AG04450 (cell line): ENCODE measurements around the gene SLC44A1. TPM values are rescaled to one million over a fixed set of nuclear protein-coding genes. Genes with fewer than 3 reads are reported as not detected.

Source experiments
- CTCF ChIA-PET: fragments of 300-600, 350-600 bp; formaldehyde crosslinking; extraction: SDS; loops from one replicate; lab custom pipeline; 2022; ENCODE audit warnings: antibody characterized with exemption, inconsistent platforms; lab: Charles Lee
- POLR2A ChIA-PET: fragments of 350-600 bp; formaldehyde crosslinking; extraction: SDS; loops from one replicate; lab custom pipeline; 2021; ENCODE audit warnings: antibody characterized with exemption, inconsistent platforms; lab: Yijun Ruan, JAX
- DNase-seq: peaks from one replicate; pipeline ENCODE4 v3.0.0-alpha.2; 2011; ENCODE audit warnings: low read depth, low spot score
- H3K27ac ChIP-seq: one replicate; pipeline ENCODE4 v1.5.1; 2012; ENCODE audit warnings: low read depth, low read length, control low read depth
- H3K27me3 ChIP-seq: one replicate; pipeline ENCODE4 v1.6.0; 2012; ENCODE audit warnings: low read length; ENCODE audit not compliant: control insufficient read depth, insufficient read depth
- H3K4me3 ChIP-seq: 2 replicates; pipeline ENCODE4 v1.5.1; 2011; ENCODE audit warnings: mild to moderate bottlenecking, low read depth, low read length, control low read depth
- H3K9me3 ChIP-seq: 2 replicates; pipeline ENCODE4 v1.5.1; 2012; ENCODE audit warnings: low read length; ENCODE audit not compliant: control insufficient read depth, insufficient read depth
- polyA plus RNA-seq: library from polyadenylated mRNA; depleted of rRNA; stranded (reverse); fragments of >200 nt; gene quantifications from 2 replicates; pipeline ENCODE4 v1.2.3, GENCODE V29; 2011
- TF ChIP-seq, protein P1 (sequence below): IDR thresholded peaks from 2 replicates; pipeline ENCODE4 v1.5.1; 2011; ENCODE audit warnings: low read depth, low read length, control low read depth, inconsistent platforms

Gene SLC44A1
- polyA plus RNA-seq, 1 experiment, result 15.6 TPM

- no peak overlapping the region for H3K27ac ChIP-seq
- no peaks in the 10 kb centered on the region for H3K9me3 ChIP-seq
- CTCF ChIA-PET, result no interaction called here
- H3K4me3 ChIP-seq, result no peak overlapping the region
- no peak for DNase-seq
- no peaks in the 10 kb centered on the region for H3K27me3 ChIP-seq
- POLR2A ChIA-PET, result interaction anchor here (0.6 to 0.7 kb wide), 2 partner anchors 87 to 374 kb away, joined by 3 to 5 read pairs; no protein-coding TSS in a partner anchor
- TF ChIP-seq, protein P1, sequence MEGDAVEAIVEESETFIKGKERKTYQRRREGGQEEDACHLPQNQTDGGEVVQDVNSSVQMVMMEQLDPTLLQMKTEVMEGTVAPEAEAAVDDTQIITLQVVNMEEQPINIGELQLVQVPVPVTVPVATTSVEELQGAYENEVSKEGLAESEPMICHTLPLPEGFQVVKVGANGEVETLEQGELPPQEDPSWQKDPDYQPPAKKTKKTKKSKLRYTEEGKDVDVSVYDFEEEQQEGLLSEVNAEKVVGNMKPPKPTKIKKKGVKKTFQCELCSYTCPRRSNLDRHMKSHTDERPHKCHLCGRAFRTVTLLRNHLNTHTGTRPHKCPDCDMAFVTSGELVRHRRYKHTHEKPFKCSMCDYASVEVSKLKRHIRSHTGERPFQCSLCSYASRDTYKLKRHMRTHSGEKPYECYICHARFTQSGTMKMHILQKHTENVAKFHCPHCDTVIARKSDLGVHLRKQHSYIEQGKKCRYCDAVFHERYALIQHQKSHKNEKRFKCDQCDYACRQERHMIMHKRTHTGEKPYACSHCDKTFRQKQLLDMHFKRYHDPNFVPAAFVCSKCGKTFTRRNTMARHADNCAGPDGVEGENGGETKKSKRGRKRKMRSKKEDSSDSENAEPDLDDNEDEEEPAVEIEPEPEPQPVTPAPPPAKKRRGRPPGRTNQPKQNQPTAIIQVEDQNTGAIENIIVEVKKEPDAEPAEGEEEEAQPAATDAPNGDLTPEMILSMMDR, result no peak
Observed at GRCh38 chr9:105204416-105204815, 40.0 kb upstream of the SLC44A1 start.

DNA sequence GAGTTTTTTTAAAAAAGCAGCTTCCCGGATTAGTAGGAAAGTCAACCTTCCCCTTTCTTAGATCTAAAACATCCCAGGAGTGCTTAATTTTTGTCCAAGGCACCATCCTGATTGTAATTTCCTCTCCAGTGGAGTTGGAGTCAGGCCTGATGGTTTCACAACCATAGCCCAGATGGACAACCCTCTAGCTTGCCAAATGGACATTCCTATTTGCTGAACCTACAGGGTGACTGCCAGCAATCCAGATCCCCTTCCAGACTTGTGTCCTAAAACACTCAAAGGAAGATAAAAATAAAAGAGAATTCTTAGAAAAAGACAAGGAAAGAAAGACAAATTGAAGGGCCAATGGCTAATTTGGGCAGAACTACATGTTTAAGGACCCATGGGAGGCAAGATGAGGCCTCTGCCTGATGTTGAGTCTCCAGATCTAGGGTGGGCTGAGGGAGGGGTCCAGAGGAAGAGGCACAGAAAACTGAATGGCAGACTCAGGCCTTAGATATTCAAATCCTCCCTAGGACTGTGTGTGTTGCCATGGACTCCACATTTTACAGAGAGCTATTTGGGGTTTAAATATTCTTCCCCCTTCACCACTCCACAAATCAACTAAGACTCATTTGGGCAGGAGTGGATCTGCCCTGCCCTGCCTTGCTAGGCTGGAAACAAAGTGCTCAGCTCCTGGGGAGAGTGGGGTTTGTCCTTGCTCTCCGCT, 38.5 kb upstream of the SLC44A1 start:
- ChIA-PET POLR2A (interaction anchor here (0.7 to 0.8 kb wide), 2 partner anchors 37 to 331 kb away, joined by 4 to 5 read pairs; no protein-coding TSS in a partner anchor), CTCF (no interaction called here)
- no peaks in the 10 kb centered on the region for H3K9me3 ChIP-seq
- peak; percentile 73 for DNase-seq
- H3K27ac ChIP-seq, result peak overlapping the region; percentile 53
- H3K27me3 ChIP-seq, result no peaks in the 10 kb centered on the region
- no peak overlapping the region for H3K4me3 ChIP-seq
- TF ChIP-seq, protein P1, result no peak

DNA sequence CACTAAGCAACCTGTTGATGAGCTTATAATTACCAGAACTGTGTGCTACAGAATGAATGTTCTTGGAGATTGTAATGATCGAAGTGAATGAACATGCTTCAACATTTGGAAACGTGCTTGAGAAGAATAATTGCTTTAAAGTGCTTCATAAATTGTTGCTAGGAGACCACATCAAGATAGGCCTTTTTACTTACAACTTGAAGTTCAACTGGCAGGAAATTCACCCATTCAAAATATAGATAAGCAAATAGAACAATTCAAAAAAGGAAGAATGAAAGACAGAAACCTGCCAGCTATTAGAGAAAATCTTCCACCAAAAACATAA, 38.0 kb upstream of the SLC44A1 start:
- no peak for DNase-seq
- Histone ChIP-seq H3K27me3 (no peaks in the 10 kb centered on the region), H3K27ac (no peak overlapping the region), H3K4me3 (no peak overlapping the region), H3K9me3 (no peaks in the 10 kb centered on the region)
- POLR2A ChIA-PET, result no interaction called here
- CTCF ChIA-PET, result no interaction called here
- TF ChIP-seq, protein P1, result no peak

DNA sequence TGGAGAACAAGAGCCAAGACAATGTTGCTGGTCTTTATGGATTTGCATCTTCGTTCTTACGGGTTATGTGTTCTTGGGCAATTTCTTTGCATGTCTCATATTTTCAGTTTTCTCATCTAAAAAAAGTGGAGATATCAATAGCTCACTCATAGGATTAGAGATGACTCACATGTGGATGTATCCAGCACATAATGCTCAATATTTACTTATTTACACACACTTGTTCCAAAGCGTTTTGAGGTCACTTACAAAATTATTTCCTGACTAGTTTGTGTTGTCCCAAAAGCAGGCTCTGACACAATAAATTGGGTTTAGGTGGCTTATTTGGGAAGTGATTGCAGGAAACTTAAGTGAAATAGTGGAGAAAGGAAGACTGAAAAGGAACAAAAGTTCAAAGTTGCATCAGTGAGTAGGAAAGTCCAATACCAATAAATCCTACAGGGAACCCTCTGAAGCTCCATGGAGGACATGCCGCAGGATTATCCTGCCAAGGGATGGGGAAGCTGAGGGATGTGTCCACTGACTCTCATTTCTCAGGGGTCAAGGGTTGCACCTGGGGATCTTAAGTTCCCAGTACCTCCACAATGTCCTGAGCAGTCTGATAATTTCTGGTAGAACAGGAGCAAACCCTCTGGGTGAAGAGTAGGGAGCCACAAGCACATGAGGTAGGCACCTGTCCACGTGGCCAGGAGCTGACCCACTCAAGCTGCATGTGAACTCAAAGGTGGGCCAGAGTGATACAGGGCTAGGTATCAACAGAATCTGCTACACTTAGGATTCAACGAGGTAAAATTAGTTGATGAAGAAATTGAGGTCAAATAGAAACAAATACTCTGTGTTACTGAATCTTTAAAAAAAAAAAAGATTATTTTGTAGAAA, 37.4 kb upstream of the SLC44A1 start:
- no peak for DNase-seq
- TF ChIP-seq, protein P1, result no peak
- Histone ChIP-seq H3K9me3 (no peaks in the 10 kb centered on the region), H3K4me3 (no peak overlapping the region), H3K27ac (no peak overlapping the region), H3K27me3 (no peaks in the 10 kb centered on the region)
- POLR2A ChIA-PET, result no interaction called here
- CTCF ChIA-PET, result interaction anchor here (0.6 kb wide), 1 partner anchor 29 kb away, joined by 3 read pairs; no protein-coding TSS in a partner anchor
